CD4-positive, alpha-beta T cell treated with Interleukin-10 for 1 hour (primary cell): ENCODE measurements around the gene LHPP.
"Not testable (repeated sequence)": the region's sequence is repeated elsewhere in the genome, so short reads cannot be mapped to it uniquely, and the experiment has no call there.

Experiments
- DNase-seq: peaks from one replicate; pipeline ENCODE4 v3.0.0-alpha.2; 2020

Gene LHPP

GRCh38 chr10:124576526-124577420 is 115.2 kb downstream of the LHPP start:
- DNase-seq: no peak

GRCh38 chr10:124577651-124578050 is 116.0 kb downstream of the LHPP start:
- DNase-seq: no peak

GRCh38 chr10:124578231-124579010 is 116.8 kb downstream of the LHPP start:
- no peak for DNase-seq

- no peak for DNase-seq
Observed at GRCh38 chr10:124579011-124579399, 117.4 kb downstream of the LHPP start.

GRCh38 chr10:124586142-124586541 is 124.5 kb downstream of the LHPP start:
- no peak for DNase-seq

- no peak for DNase-seq
Observed at GRCh38 chr10:124587811-124588211, 126.2 kb downstream of the LHPP start.

- not testable (repeated sequence) for DNase-seq
Observed at GRCh38 chr10:124588341-124588735, 126.7 kb downstream of the LHPP start.

- DNase-seq: no peak
Observed at GRCh38 chr10:124588736-124589490, 127.3 kb downstream of the LHPP start.

- DNase-seq: no peak
Observed at GRCh38 chr10:124589491-124590041, 127.9 kb downstream of the LHPP start.

- no peak for DNase-seq
Observed at GRCh38 chr10:124590216-124591122, 128.8 kb downstream of the LHPP start.

- DNase-seq: no peak
Observed at GRCh38 chr10:124591123-124591495, 129.5 kb downstream of the LHPP start.

GRCh38 chr10:124592101-124592500 is 130.5 kb downstream of the LHPP start:
- no peak for DNase-seq

- DNase-seq: no peak
Observed at GRCh38 chr10:124592736-124593430, 131.3 kb downstream of the LHPP start.

- no peak for DNase-seq
Observed at GRCh38 chr10:124593431-124593985, 131.9 kb downstream of the LHPP start.

GRCh38 chr10:124594240-124594639 is 132.6 kb downstream of the LHPP start:
- DNase-seq: no peak

- DNase-seq: no peak
Observed at GRCh38 chr10:124595143-124595883, 133.7 kb downstream of the LHPP start.

- no peak for DNase-seq
Observed at GRCh38 chr10:124596116-124596785, 134.6 kb downstream of the LHPP start.

- DNase-seq: no peak
Observed at GRCh38 chr10:124596962-124597845, 135.6 kb downstream of the LHPP start.

GRCh38 chr10:124597846-124598165 is 136.2 kb downstream of the LHPP start:
- DNase-seq: no peak
